ENCODE measurements around the gene TSNAX. TPM values are rescaled to one million over a fixed set of nuclear protein-coding genes. Genes with fewer than 3 reads are reported as not detected.

Gene TSNAX
- total RNA-seq, 1 donor, result 51.8 TPM

DNA sequence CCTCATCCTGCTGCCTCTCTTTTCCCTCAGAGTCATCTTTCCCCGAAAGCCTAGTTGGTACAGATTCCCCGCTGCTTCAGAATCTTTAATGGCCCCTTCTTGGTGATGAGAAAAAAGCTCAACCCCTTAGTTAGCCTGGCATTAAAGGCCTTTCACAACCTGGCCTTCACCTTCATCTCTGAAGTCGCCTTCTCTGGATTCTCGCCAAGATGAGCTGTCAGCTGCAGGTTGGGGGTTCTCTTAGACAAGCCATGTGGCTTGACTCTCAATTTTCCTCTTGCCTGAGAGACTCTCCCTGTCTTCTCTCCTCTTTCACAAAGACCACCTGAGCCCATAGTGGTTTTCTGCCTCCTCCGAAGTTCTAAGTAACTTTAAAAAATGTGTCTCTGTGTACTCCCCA, 82.6 kb downstream of the TSNAX start:
- no peak for TF ChIP-seq CTCF (IDR thresholded peaks at IDR 0.05; ENCODE audit: insufficient read depth, low read depth, low read length)
- DNase-seq (ENCODE audit: low read depth), result no peak
- H3K4me3 ChIP-seq (ENCODE audit: low read depth, low read length), result no peak overlapping the region

- DNase-seq (ENCODE audit: low read depth), result no peak
- no peak overlapping the region for H3K4me3 ChIP-seq (ENCODE audit: low read depth, low read length)
- no peak for TF ChIP-seq CTCF (IDR thresholded peaks at IDR 0.05; ENCODE audit: insufficient read depth, low read depth, low read length)
Measured at GRCh38 chr1:231611851-231612250, 83.4 kb downstream of the TSNAX start.

DNA sequence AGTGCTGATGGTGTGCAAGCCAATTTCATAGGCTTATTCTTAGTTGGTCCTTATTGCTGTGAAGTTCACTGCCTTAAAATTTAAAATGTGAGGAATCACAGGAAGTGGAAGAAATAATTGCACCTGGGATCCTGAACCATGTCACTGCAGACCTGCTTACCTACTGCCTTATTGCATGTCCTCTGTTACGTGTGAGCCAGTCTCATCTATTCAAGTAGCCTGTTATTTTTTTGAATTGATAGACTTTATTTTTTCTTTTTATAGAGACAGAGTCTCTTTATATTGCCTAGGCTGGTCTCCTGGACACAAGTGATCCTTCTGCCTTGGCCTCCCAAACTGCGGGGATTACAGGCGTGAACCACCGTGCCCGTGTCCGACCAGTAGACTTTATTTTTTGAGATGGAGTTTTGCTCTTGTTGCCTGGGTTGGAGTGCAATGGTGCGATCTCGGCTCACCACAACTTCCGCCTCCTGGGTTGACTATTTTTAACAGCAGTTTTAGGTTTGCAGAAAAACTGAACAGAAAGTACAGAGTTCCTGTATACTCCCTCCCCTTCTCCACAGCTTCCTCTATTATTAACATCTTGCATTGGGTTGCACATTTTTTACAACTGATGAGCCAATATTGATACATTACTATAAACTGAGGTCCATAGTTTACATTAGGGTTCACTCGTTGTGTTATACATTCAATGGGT, 84.1 kb downstream of the TSNAX start:
- TF ChIP-seq CTCF (IDR thresholded peaks at IDR 0.05; ENCODE audit: insufficient read depth, low read depth, low read length), result no peak
- no peak for DNase-seq (ENCODE audit: low read depth)
- H3K4me3 ChIP-seq (ENCODE audit: low read depth, low read length), result no peak overlapping the region

DNA sequence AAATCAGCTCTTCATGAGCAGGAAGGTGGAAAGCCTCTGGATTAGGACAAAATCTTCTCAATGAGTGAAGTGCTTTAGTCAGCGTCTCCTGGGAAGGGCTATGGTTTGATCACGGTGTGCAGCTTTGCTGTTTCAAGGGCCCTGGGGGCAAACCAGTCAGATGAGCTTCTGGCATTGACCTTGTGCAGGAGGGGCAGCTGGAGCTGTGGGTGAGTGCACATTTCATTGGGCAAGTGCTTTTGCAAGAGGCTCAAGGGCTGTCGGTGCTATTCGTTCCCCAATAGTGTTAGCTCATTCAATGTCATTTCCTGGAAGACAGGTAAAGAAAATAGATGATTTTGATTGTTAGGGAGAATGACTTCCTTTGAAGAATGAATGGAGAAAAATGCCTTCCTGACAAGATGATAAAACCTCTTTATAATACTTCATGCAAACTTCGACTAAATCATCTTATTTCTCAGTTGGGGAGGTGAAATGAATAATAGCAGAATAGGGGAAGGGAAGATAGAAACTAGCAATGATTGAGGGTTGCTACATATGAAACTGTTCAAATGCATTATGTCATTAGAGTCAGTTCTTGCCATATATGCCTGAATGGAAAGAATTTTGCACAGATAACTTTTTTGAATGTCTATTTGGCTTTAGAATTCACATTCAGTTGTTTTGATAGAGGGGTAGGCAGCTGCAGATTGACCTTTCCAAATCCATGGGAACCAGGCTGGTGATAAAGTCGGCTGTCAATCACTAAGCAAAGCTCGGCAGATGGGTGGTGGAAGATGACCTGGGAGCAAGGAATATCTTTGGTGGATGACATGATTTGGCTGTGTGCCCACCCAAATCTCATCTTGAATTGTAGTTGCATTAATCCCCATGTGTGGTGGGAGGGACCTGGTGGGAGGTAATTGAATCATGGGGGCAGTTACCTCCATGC, 85.2 kb downstream of the TSNAX start:
- no peak for DNase-seq (ENCODE audit: low read depth)
- H3K4me3 ChIP-seq (ENCODE audit: low read depth, low read length), result no peak overlapping the region
- no peak for TF ChIP-seq CTCF (IDR thresholded peaks at IDR 0.05; ENCODE audit: insufficient read depth, low read depth, low read length)

Other genes with a start within 250 kb of the TSNAX start
- gene EXOC8, start 190.8 kb upstream of the TSNAX start, total RNA-seq, result 13.9 and 21.2 TPM in 2 replicates
- 20.6 and 23.7 TPM in 2 replicates for gene SPRTN, start 190.4 kb upstream of the TSNAX start, total RNA-seq
- 33.8 and 53.5 TPM in 2 replicates for gene EGLN1, start 106.4 kb upstream of the TSNAX start, total RNA-seq
- 9.9 and 10.0 TPM in 2 replicates for gene DISC1, start 98.1 kb downstream of the TSNAX start, total RNA-seq

Measured in fibroblast of villous mesenchyme (primary cell).